Measurements from ENCODE around the gene COMMD3. TPM values are rescaled to one million over a fixed set of nuclear protein-coding genes. Genes with fewer than 3 reads are reported as not detected.
"Not testable (repeated sequence)": the region's sequence is repeated elsewhere in the genome, so short reads cannot be mapped to it uniquely, and the experiment has no call there.

Gene COMMD3
- polyA plus RNA-seq, 4 donors, result 79.3 to 101 (median 90.5) TPM

DNA sequence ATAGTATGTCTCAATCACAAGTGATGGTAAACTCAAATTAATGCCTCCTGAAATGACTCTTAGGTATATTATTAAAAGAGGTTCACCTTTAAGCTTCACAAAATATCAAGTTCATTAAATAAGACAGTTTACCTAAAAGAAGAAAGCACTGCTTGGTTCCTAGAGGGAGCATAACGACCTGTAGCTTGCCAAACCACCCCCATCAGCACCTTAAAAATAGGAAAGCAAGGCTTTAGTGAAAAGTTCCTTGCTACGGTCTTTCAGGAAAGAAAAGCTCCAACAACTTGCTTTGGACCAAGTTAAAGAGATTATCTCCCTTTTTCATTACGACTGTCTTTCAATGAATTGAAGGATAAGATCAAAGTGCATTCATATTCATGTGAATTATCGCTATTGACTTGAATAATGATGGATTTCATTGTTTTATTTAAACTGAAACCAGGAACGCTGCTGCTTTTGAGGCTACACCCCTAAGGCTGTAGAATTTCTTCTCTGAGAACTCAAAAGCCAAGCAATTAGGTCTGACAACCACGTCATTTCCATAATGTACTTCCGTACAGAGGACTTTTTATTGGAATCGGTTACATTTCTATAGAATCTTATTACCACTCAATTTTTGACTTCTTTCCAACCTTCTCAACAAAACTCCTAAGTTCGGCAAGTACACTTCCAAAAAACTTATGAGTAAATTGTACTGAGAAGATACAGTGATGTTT lies 22.2 kb downstream of the COMMD3 start:
- DNase-seq (ENCODE audit: low read depth in 4 of 4, low spot score in 2 of 4), result no peak

DNA sequence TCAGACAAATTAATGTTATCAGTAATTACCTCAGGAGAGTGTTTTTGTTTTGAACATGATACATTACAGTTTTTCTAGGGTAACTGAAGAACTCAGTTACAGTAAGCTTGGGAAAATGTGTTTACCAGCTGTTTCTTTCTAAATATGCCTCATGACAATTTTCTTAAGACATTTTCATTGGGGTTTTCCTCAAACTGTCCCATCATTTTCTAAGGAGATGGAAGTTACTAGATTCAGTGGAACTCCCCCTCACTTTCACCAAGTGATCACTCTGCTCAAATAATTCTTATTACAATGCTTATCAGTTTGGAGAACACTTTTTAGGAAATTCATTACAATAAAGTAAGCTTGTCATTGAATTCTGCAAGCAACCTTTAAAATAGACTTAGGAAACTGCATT lies 22.7 kb downstream of the COMMD3 start:
- peak in 1 of 4 donors; percentile 34 for DNase-seq (ENCODE audit: low read depth in 4 of 4, low spot score in 2 of 4)

DNA sequence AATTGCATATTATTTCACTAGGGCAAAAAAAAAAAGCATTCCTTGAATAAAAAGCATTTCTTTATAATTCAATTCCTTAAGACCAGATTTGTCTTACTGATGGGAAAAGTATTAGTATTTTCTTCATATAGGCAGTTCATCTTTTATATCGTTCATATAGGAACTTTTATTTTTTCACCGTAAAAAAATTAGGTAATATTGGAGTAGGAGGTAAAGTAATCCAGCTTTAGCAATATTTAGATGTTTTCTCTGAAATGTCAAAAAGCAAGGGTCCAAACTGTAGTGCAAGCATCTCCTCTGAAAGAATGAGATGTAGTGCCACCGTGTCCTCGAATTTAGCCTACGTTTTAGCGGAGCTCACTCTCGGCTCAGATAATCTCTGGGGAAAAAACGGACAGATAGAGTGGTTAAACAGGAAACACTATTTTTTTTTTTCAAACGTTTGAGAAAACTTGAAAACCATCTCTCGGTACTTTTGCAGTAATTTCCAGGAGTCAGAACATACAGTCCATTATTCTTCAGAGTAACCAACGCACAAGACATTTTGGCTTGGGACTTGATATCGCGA lies 23.7 kb downstream of the COMMD3 start:
- DNase-seq (ENCODE audit: low read depth in 4 of 4, low spot score in 2 of 4), result no peak

DNA sequence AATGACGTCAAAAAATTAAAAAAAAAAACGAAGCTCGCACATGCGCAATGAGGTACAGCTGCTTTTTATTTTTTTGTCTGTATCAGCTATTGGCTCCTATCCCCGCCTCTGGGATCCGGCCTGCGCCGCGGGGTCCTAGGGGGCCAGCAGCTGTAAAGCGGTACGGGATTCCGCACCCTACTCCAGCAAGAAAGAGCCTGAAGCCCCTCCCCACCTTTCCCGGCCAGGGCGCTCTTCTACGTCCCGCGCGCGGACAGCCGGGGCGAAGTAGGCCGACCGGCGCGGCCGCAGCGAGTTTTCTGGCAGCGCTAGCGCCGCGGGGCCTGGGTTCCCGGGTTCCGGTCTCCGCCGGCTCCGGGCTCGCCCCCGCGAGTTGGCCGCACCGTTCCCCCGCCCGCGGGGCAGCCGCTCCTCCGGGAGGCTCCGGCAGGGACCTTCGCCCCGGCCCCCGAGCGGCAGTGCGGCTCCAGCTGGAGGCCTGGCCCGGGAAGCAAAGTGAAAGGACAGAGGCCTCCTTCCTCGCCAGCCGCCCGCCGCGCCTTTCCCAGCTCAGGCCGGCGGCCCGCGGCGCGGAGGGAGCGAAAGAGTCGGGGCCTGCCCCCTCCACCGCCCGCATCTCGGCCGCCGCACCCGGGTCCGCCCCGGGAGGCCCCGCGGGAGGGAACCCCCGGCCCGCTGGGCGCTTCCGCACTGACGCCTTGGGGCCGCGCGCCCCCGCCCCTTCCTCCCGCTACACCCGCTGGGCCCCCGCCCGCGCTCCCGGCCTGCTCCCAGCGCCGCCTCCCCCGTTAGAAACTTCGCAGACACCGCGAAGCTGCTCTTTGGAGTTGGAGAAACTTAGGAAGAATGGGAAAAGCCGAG lies 24.4 kb downstream of the COMMD3 start:
- peak in 1 of 4 donors; percentile 82 for DNase-seq (ENCODE audit: low read depth in 4 of 4, low spot score in 2 of 4)

DNA sequence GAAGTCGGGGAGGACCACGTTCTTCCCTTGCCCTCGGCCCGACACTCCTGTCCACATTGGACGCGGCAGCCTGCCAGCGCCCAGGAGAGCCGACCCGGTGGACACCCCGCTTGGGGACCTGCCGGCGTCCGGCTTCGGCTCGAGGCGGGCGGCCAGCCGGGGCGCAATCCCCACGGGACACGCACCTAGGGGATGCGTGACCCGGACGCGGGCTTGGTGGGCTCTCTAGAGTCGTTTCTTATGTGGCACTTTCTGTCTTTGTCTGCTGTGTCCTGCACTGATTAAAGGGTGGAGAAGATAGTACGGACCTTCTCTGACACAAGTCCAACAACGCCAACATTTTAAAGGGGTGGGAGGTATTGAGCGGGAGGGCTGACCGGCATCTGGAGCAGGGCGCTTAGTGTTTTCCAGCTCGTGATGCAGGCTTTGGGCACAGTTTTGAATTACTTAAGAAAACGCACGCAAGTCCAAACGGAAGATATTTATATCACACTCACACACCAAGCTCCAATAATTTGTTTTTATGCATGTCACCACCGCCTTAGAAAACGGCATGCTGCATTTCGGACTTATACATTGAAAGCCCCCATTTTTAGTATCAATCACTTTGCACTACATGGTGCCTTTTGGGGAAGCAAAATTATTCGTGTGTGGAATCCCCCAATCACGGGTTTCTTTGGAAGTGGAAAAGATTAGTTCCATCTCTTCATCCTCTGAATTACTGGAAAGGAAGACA lies 25.2 kb downstream of the COMMD3 start:
- DNase-seq (ENCODE audit: low read depth in 4 of 4, low spot score in 2 of 4), result peak in 1 of 4 donors; percentile 58

DNA sequence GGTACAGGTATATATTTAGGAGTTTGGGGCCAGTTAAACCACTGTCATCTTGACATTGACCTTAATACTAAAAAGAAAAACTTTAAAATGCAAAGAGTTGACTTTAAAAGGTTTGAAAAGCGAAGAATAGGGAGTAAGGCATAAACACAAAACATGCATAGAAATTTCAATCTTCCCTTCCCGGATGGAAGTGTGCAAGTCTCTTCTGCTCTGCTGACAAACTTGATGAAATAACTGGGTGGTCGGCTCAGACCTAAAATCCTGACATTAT lies 25.7 kb downstream of the COMMD3 start:
- DNase-seq (ENCODE audit: low read depth in 4 of 4, low spot score in 2 of 4), result peak in 1 of 4 donors; percentile 56

DNA sequence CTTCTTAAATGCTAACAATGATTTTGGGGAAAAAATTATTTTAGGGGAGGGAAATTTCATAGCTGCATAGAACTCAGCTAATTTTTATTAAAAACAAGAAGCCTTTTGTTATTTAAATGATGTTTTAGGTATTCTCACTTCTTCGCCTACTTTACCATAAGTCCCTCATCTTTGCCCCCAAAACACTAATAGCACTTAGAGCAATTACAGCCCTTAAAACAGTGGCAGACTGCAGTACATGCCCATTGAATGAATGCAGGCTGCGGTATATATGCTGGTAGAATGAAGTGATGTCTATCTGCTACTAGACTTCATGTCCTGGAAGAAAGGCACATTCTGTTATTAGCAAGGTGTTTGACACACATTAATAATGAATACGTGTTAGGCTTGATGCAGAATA lies 26.2 kb downstream of the COMMD3 start:
- peak in 1 of 4 donors; percentile 25 for DNase-seq (ENCODE audit: low read depth in 4 of 4, low spot score in 2 of 4)

DNA sequence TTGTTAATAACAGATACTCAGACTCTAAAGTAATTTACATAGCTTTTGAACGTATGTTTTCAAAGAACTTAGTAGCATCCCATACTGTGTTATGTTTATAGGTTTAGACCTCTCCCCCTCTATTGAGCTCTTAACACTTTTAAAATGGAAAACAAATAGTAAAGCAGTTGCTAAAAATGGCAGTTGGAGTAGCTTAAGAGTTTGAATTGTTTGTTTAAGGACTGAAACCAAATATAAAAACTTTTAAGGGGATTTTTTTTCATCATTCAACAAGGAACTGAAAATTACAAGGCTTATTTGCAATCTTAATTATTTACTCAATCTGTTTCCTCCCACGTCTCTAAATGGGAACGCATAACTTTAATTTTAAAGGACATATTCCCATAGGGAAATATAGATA lies 27.5 kb downstream of the COMMD3 start:
- peak in 1 of 4 donors; percentile 37 for DNase-seq (ENCODE audit: low read depth in 4 of 4, low spot score in 2 of 4)

DNA sequence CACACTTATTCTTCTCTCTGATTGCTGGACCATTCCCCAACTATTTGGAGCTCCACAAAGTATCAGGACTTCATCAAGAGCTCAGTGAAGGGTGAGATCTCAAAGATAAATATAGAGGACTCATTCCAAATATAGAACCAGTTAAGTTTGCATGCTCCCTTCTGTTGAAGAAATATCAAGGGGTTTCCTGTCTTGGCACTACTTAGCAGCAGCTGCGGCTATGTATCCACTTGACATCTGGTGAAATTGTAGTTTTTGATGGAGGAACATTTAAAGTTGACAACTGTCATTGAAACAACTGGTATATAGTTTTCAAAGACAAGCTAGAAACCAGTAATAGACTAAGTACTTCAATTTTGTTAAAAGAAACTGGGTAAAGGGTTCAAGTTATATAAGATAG lies 28.1 kb downstream of the COMMD3 start:
- DNase-seq (ENCODE audit: low read depth in 4 of 4, low spot score in 2 of 4), result peak in 1 of 4 donors; percentile 34

DNA sequence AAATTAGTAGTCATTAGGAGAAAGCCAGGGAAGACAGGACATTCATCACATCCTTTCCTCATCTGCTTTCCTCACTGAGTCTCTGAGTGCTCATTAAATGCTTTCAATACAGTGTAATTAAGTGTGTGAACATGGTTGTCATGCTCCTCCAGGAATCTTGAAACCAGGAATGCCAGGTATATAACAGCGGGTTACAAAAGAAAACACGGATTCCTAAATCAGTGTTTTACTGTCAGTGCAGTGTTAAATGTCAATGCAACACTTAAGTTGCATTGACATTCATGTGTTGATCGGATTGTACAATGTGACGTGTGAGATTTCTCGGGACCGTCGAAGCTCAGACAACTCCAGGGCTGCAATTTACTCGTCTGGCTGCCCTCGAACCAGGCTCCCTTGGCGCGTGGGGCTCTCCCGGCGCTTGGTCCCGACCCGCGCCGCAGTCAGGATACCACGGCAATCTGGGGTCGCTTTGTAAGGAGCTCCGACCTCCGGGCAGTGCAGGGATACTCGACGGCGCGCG lies 28.7 kb downstream of the COMMD3 start:
- DNase-seq (ENCODE audit: low read depth in 4 of 4, low spot score in 2 of 4), result no peak

DNA sequence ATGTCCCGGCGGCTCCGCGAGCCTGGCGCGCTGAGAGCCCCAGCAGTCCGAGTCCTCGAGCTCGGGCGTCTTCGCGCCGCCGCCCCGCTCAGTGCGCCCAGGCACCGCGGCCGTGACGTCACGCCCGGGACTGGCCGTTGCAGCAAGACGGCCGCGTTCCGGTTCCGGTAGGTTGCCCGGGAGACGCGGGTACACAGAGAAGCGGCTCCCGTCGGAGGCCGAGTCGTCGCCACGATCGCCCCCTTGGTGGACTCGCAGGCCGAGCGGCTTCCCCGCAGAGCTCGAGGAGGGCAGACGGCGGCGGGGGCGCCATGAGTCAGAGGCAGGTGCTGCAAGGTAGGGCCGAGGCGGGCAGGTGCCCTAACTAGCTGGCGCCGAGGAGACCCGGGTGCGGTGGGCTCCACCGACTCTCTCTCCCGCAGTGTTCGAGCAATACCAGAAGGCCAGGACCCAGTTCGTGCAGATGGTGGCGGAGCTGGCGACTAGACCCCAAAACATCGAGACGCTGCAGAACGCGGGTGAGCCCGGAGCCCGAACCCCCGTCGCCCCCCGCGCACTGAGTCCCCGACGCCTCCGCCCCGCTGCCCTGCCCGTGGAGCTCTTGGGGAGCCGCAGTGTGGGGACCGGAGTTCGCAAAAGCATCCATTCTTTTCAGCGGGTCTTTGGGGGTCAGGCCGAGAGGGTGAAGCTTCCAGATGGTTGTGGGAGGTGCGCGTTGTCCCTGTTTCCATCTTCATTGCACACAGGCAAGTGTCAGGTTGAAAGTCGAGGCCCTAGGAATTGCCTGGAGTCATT lies 29.3 kb downstream of the COMMD3 start, which contains the start of gene SPAG6:
Gene SPAG6 (plus strand): TSS at position 196 of the 795 bp plus-strand sequence. CDS start 116 bp downstream, at position 312.
- DNase-seq (ENCODE audit: low read depth in 4 of 4, low spot score in 2 of 4), result no peak

DNA sequence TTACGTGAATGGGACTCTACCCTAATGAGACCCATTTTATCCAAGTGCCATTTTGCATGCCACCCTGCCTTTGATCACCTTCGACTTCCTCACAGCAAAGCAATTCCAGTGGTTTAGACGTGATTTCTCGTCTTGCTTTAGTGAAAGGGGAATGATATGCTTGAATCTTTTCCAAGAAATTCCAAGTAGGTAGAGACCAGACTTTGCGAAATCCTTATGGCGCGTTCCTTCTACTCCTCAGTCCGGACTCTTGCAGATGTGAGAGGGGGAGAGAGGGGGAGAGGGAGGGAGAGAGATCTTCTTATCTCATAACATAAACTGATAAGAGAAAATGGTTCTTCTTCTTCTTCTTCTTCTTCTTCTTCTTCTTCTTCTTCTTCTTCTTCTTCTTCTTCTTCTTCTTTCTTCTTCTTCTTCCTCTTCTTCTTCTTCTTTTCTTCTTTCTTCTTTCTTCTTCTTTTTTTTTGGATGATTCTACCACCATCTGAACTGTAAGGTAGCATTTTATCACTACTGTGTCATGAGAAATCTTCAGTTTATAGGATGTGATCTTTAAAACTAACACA lies 30.0 kb downstream of the COMMD3 start:
- no peak for DNase-seq (ENCODE audit: low read depth in 4 of 4, low spot score in 2 of 4)

DNA sequence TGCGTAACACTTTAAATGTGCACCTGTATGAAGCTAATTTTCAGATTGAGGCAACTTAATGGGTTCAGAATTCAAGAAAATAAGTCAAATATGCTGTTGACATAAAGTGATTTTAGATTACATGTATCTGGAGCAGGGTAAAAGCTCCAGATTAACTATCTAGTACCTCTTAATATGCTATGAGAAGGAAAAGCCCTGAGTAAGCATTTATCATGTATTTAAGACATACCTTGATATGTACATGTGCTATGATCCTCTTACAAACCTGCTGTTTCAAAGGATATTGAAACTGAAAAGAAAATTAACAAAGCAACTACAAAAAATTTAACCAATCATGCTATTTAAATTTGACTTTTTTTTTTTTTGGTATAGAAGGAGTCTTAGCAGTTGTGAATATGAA lies 33.6 kb downstream of the COMMD3 start:
- DNase-seq (ENCODE audit: low read depth in 4 of 4, low spot score in 2 of 4), result no peak

DNA sequence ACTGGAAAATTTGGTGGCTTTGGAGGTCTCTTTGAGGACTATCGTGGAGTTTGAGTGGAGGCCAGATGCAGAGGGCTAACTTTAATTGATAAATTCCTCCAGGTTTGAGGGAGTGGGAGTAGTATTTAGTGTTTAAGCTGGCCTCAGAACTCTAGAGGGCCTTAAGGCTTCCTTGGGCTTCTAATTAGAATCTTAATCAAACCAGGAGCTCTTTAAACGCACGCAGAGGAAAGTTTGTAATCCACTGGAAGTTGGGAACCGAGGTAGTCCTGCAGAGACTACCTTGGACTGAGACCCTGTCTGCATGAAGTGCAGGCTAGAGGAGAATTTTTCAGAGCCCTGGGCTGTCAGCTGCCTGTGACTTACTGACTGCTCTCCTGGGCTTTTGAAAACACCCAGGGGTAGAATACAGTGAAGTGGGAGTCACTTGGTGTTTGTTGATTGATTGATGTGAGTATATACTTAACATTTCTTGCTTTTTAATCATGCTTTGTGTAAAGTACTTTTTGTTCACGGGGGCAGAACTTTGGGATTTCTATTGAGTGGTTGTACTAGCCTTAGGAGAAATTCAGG lies 35.0 kb downstream of the COMMD3 start:
- no peak for DNase-seq (ENCODE audit: low read depth in 4 of 4, low spot score in 2 of 4)

DNA sequence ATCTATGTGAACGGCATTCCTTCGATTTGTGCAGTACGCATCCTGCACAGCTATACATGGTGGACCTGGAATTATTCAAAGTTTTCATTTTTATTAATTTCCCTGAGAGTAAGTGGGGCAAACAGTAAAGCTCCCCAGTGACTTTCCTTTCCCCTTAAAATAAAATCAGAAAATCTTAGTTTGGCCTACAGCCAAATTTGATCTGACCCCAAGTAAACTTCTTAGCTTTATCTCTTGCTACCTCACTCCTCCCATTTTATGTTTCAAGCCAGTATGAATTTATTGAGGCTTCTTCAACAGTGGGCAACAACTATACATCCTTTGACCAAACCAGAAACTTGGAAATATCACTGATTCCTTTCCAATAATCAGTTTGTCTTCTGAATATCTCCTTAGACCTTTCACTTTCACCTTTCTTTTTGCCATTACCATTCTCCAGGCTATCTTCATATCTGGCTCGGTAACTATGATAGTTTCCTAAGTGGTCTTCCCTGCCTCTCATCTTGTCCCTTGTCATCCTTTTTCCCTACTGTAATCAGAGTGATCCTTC lies 40.2 kb downstream of the COMMD3 start:
- DNase-seq (ENCODE audit: low read depth in 4 of 4, low spot score in 2 of 4), result no peak

DNA sequence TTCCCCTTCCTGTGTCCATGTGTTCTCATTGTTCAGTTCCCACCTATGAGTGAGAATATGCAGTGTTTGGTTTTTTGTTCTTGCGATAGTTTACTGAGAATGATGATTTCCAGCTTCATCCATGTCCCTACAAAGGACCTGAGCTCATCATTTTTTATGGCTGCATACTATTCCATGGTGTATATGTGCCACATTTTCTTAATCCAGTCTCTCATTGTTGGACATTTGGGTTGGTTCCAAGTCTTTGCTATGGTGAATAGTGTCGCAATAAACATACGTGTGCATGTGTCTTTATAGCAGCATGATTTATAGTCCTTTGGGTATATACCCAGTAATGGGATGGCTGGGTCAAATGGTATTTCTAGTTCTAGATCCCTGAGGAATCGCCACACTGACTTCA lies 41.6 kb downstream of the COMMD3 start:
- DNase-seq (ENCODE audit: low read depth in 4 of 4, low spot score in 2 of 4), result not testable (repeated sequence)

DNA sequence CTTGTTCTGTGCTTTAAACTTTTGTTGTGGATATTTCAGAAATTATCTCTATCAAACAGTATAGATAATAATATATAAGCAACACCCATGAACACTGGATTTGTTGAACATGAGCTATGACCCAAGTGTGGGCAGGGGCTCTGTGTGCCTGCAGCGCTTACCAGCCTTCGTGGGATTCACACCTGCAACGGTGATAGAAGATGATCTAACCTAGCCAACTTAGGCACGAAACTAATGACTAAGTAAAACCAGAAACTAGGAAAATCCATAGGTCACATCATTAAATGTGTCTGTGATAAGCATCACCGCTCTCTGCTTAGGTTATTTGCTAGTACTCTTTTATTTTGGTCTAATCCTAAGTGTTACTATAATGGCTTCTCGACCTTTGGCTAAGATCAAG lies 47.1 kb downstream of the COMMD3 start:
- DNase-seq (ENCODE audit: low read depth in 4 of 4, low spot score in 2 of 4), result no peak

DNA sequence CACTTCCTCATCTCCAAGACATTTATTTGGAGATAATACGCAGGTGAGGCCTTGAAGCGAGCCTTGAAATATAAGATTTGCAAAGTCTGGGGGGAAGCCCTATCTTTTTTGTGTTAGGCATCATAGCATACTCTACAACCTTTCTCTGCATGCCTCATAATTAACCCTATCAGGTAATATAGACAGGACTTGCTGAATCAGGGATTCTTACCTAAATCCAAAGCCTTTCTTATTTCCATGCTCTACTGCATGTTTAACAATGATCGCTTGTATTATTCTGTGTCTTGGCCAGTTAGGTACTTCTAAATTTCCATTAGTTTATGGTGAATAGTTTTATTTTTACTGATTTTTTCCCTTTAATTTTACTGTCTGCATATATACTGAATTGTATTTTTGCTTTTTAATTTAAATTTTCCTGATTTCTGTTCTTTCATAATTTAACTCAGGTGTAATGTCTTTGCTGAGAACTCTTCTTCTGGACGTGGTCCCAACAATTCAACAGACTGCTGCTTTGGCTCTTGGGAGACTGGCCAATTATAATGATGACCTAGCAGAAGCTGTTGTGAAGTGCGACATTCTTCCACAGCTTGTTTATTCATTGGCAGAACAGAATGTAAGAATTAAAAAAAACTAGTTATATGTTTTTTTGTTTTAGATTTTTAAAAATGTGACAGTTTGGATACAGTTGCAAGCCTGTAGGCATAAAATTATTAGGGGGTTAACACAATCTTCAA lies 48.4 kb downstream of the COMMD3 start:
- DNase-seq (ENCODE audit: low read depth in 4 of 4, low spot score in 2 of 4), result no peak
